ENCODE data around the gene ST3GAL5.

- TF ChIP-seq CTCF (conservative IDR thresholded peaks at IDR 0.05; ENCODE audit: low read depth, low read length) (no peak), EZH2 (IDR thresholded peaks at IDR 0.05; ENCODE audit: borderline replicate concordance, low read depth, low read length, poor library complexity, severe bottlenecking) (no peak)
These were observed 4.9 kb upstream of the ST3GAL5 start for GRCh38 chr2:85893428-85894258.

All from A673 (cell line).